NCI-H1930 (cell line): ENCODE results near the gene TRIM45.
"Not testable (repeated sequence)": the region's sequence is repeated elsewhere in the genome, so short reads cannot be mapped to it uniquely, and the experiment has no call there.

Source experiments
- DNase-seq, 2 experiments: peaks; one replicate each; lab custom pipeline; 2025; lab: John Stamatoyannopoulos, UW

TRIM45 gene

GRCh38 chr1:117130526-117130925 is 9.0 kb upstream of the TRIM45 start:
- no peak for DNase-seq

GRCh38 chr1:117128323-117129079 is 7.0 kb upstream of the TRIM45 start:
- DNase-seq = no peak

- DNase-seq = no peak
These were observed 6.2 kb upstream of the TRIM45 start for GRCh38 chr1:117127795-117128194.

- no peak for DNase-seq
These were observed 3.1 kb upstream of the TRIM45 start for GRCh38 chr1:117124661-117125060.

GRCh38 chr1:117123274-117123673 is 1.7 kb upstream of the TRIM45 start:
- DNase-seq = no peak

GRCh38 chr1:117122330-117123025 is 929 bp upstream of the TRIM45 start:
- DNase-seq = peak in 1 of 2 experiments; percentile 21

GRCh38 chr1:117120774-117121588 is 568 bp downstream of the TRIM45 start:
- DNase-seq = no peak

- not testable (repeated sequence) for DNase-seq
These were observed 2.4 kb downstream of the TRIM45 start for GRCh38 chr1:117119144-117119543.

GRCh38 chr1:117118137-117118536 is 3.4 kb downstream of the TRIM45 start:
- DNase-seq = no peak

GRCh38 chr1:117117697-117118096 is 3.9 kb downstream of the TRIM45 start:
- DNase-seq = no peak

GRCh38 chr1:117116784-117117130 is 4.8 kb downstream of the TRIM45 start:
- DNase-seq = no peak

- DNase-seq = no peak
These were observed 5.3 kb downstream of the TRIM45 start for GRCh38 chr1:117116090-117116783.

GRCh38 chr1:117114877-117115276 is 6.7 kb downstream of the TRIM45 start:
- no peak for DNase-seq

GRCh38 chr1:117113199-117113598 is 8.3 kb downstream of the TRIM45 start:
- no peak for DNase-seq

GRCh38 chr1:117112047-117112717 is 9.4 kb downstream of the TRIM45 start:
- DNase-seq = no peak

GRCh38 chr1:117110774-117111173 is 10.8 kb downstream of the TRIM45 start:
- DNase-seq = no peak

- no peak for DNase-seq
These were observed 14.2 kb downstream of the TRIM45 start for GRCh38 chr1:117107364-117107763.

GRCh38 chr1:117106478-117106877 is 15.1 kb downstream of the TRIM45 start:
- DNase-seq = no peak

- DNase-seq = no peak
These were observed 15.8 kb downstream of the TRIM45 start for GRCh38 chr1:117105722-117106121.

GRCh38 chr1:117104986-117105385 is 16.6 kb downstream of the TRIM45 start:
- no peak for DNase-seq

- DNase-seq = not testable (repeated sequence)
These were observed 19.7 kb downstream of the TRIM45 start for GRCh38 chr1:117101858-117102257.

- no peak for DNase-seq
These were observed 20.2 kb downstream of the TRIM45 start for GRCh38 chr1:117101334-117101733.
